ENCODE data around the gene HOXB7. TPM values are rescaled to one million over a fixed set of nuclear protein-coding genes. Genes with fewer than 3 reads are reported as not detected.

HOXB7 gene
- total and polyA plus RNA-seq, 12 donors = 0.13 to 0.62 (median 0.29) TPM; not detected in 6

DNA sequence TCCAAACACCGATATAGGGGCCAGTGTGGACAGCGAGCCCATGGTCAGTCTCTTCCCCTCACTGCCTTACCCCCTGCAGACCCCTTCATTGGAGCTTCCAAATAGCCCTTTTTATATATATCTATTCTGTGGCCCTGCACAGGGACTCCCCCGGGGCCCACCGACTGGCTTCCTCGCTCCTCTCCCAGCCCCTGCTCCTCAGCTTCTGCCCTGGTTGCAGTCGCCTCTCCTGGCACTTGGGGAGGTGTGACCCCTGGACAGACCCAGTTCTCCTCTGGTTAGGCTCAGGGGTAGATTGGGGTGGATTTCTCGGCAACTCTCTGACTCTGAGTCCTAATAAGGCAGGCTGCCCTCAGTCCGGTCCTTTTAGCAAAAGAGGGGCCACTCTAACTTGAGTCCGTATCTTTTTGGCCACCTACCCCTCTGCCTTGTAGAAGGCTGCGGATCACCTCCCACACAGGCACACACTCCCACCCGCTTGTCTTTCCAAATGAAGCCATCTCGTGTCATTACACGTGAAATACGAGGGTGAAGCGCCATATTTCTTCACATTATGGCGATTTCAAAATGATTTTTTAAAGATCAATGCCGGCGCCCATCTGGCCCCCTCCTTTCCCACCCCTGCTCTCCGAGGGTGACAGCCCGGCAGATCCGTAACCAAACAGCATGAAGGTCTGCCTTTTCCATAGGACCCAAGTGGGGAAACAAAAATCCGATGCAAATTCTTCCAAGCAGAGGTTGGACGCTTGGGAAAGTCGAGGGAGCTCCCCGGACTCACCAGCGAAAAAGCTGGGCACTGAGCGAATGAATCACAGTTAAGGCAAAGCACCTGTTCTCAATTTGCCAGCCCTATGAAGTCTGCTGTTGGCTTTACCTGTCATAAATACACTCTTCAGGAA, 17.1 kb upstream of the HOXB7 start:
- H3K9me3 ChIP-seq = no peaks in the 10 kb centered on the region
- no peak overlapping the region for H3K27ac ChIP-seq
- TF ChIP-seq, protein P1, sequence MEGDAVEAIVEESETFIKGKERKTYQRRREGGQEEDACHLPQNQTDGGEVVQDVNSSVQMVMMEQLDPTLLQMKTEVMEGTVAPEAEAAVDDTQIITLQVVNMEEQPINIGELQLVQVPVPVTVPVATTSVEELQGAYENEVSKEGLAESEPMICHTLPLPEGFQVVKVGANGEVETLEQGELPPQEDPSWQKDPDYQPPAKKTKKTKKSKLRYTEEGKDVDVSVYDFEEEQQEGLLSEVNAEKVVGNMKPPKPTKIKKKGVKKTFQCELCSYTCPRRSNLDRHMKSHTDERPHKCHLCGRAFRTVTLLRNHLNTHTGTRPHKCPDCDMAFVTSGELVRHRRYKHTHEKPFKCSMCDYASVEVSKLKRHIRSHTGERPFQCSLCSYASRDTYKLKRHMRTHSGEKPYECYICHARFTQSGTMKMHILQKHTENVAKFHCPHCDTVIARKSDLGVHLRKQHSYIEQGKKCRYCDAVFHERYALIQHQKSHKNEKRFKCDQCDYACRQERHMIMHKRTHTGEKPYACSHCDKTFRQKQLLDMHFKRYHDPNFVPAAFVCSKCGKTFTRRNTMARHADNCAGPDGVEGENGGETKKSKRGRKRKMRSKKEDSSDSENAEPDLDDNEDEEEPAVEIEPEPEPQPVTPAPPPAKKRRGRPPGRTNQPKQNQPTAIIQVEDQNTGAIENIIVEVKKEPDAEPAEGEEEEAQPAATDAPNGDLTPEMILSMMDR (IDR thresholded peaks at IDR 0.05) = no peak
- 11 to 13% methylated on average over 27 of the region's 27 CpGs for WGBS, 2 donors
- H3K27me3 ChIP-seq = peaks cover 72 to 100% (median 100%) of the 10 kb centered on the region in 7 donors
- H3K36me3 ChIP-seq = no peaks in the 10 kb centered on the region
- H3K4me1 ChIP-seq = peaks cover 7 to 27% (median 23%) of the 10 kb centered on the region in 9 donors
- no peak for DNase-seq
- intact Hi-C loops (cut with DNase I) = no loop called here
- no peak overlapping the region for H3K4me3 ChIP-seq
- no peak for ATAC-seq

DNA sequence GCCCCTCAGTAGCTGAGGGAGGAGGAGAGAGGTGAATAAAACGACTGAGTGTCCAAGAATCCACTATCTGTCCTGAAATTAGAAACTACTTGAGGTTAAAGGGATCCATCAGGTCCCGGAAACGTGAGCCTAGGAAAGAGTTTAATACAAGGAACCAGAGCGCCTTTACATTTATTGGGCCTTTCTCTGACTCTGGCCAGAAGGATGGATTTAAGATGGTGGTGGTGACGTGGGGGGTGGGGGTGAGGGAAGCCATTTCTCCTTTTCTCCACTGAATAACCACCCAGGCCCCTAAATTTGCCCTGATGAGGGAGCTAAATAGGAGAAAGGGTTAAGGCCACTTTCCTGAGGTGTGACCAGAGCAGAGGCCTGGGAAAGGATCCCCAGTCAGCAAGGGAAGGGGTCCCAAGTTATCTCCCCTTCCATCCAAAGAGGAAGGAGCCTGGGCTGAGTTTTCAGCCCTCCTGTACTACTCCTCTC, 16.3 kb upstream of the HOXB7 start:
- TF ChIP-seq, protein P1 (IDR thresholded peaks at IDR 0.05) = no peak
- ATAC-seq (no peak), DNase-seq (no peak)
- no peaks in the 10 kb centered on the region for H3K9me3 ChIP-seq
- peaks cover 7 to 27% (median 23%) of the 10 kb centered on the region in 9 donors for H3K4me1 ChIP-seq
- no peak overlapping the region for H3K4me3 ChIP-seq
- 5 to 12% methylated on average over 5 of the region's 5 CpGs for WGBS, 2 donors
- H3K27ac ChIP-seq = no peak overlapping the region
- no peaks in the 10 kb centered on the region for H3K36me3 ChIP-seq
- intact Hi-C loops (cut with DNase I) = no loop called here
- peaks cover 71 to 100% (median 100%) of the 10 kb centered on the region in 7 donors for H3K27me3 ChIP-seq

DNA sequence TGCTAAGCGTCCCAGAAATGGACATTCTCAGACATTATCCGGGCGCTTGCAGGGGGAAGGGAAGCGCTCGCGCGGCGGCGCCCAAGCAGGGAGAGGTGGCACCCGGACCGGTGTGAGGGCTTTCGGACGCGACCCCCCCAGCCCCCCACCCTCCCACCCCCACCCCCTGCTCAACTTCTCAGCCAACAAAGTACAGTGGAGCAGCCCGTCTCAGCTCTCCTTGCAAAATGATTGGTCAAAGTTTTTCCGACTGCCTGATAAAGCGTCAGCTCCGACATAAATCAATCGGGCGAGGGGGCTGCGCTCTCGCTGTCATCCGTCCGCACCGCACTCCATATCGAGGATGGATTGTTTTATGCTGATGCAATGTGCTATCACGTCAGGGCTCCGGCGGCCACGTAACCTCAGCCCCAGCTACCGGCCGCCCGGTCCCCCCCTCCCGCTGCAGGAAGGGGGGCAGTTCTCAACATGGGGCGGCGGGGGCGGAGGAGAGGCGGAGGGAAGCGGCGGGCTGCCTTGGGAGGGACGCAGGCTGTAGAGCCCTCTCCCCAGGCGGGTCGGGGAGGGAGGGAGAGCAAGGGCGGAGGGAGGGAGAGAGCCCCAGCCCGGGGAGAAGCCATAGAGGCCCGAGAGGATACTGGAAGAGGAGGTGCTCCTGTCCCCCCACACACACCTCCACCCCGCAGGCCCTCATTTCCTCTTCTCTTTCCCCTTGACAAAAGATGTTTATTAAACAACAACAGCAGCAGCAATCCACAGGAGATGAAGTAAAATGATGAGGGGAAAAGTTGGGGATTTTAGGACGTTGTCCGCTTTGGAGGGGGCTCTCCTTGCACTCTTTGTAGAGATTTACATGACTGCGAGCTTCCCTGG, 15.7 kb upstream of the HOXB7 start, which contains the start of gene HOXB9:
TSS of gene HOXB9 (minus strand) at position 114 of the 873 bp plus-strand sequence. CDS start at position 25, 89 bp downstream.
- DNase-seq (no peak), ATAC-seq (no peak)
- H3K27me3 ChIP-seq = peaks cover 72 to 100% (median 100%) of the 10 kb centered on the region in 7 donors

More for the DNA sequence above, 15.7 kb upstream of the HOXB7 start, which contains the start of gene HOXB9:
- TF ChIP-seq, protein P1 (IDR thresholded peaks at IDR 0.05) = no peak
- intact Hi-C loops (cut with DNase I) = no loop called here
- peaks cover 7 to 27% (median 23%) of the 10 kb centered on the region in 9 donors for H3K4me1 ChIP-seq
- H3K4me3 ChIP-seq = peak within 1 kb of the TSS; percentile 6 to 41 (median 35)
- H3K27ac ChIP-seq = no peak within 1 kb of the TSS
- 1% methylated on average over 44 to 50 of the region's 50 CpGs for WGBS, 2 donors
- H3K9me3 ChIP-seq = no peaks in the 10 kb centered on the region
- no peaks in the 10 kb centered on the region for H3K36me3 ChIP-seq

All from heart right ventricle (tissue), 16 donors.